ENCODE measurements around the gene MAL. TPM values are rescaled to one million over a fixed set of nuclear protein-coding genes. Genes with fewer than 3 reads are reported as not detected.

MAL gene
- total RNA-seq, 2 donors from 2014 or later = not detected

DNA sequence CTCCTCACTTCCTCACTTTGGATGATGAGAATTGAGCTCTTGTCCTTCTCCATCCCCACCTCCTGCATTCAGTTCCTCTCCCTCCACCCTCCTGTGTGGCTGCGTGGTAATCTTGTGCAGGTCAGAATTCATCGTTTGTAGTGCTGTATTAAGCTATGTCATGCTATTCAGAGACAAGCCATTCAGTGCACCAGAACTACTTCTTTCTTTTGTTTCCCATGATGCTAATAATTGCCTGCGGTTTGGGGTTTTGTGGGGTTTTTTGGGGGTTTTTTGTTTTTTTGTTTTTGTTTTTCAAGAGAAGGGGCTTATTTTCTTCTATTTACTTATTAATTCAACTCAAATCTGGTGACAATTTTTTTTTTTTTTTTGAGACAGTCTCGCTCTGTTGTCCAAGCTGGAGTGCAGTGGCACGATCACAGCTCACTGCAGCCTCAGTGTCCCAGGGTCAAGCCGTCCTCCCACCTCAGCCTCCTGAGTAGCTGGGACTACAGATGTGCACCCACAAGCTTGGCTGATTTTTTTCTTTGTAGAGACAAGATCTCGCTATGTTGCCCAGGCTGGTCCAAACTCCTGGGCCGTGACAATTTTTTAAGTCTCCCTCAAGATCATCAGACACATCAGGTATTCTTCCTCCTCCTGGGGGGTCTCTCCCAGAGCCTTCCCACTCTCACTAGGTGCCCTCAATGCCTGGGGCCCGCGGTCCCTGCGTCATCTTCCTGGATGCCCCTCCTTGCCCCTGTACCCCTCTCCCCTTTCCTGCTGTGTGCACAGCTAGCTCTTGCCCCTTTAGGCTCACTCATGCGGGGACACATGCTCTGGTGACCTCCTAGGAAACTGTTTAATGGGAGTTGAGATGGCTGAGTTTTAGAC is 37.8 kb downstream of the MAL start:
- Histone ChIP-seq H3K27ac (no peak overlapping the region), H3K4me1 (ENCODE audit: control insufficient read depth in 1 of 2, low read depth in 2 of 2) (no peaks in the 10 kb centered on the region), H3K9me3 (no peaks in the 10 kb centered on the region), H3K36me3 (no peaks in the 10 kb centered on the region), H3K4me3 (no peak overlapping the region), H3K27me3 (replicated peaks; ENCODE audit: insufficient read depth) (no peaks in the 10 kb centered on the region)
- ATAC-seq (ENCODE audit: insufficient number of reproducible peaks, low FRiP score, low read depth) (no peak), DNase-seq (ENCODE audit: low spot score) (no peak)
- TF ChIP-seq, protein P1, sequence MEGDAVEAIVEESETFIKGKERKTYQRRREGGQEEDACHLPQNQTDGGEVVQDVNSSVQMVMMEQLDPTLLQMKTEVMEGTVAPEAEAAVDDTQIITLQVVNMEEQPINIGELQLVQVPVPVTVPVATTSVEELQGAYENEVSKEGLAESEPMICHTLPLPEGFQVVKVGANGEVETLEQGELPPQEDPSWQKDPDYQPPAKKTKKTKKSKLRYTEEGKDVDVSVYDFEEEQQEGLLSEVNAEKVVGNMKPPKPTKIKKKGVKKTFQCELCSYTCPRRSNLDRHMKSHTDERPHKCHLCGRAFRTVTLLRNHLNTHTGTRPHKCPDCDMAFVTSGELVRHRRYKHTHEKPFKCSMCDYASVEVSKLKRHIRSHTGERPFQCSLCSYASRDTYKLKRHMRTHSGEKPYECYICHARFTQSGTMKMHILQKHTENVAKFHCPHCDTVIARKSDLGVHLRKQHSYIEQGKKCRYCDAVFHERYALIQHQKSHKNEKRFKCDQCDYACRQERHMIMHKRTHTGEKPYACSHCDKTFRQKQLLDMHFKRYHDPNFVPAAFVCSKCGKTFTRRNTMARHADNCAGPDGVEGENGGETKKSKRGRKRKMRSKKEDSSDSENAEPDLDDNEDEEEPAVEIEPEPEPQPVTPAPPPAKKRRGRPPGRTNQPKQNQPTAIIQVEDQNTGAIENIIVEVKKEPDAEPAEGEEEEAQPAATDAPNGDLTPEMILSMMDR (IDR thresholded peaks at IDR 0.05) = no peak

DNA sequence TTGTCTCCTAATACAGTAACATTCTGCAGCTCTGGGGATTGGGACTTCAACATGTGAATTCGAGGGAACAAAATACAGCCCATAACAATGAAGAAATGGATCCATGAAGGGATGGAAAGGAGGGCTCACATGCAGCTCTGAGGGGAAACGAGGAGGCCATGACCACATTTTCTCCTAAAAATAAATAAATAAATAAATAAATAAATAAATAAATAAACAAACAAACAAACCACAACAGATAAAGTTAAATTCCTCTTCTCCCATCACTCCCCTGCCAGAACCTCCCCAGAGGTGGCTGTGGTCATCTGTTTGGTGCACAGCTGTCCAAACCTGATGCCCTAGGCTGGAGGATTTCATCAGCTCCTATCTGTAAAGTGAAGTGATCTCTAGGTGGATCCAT is 42.7 kb downstream of the MAL start:
- Histone ChIP-seq H3K36me3 (no peaks in the 10 kb centered on the region), H3K27ac (no peak overlapping the region), H3K27me3 (replicated peaks; ENCODE audit: insufficient read depth) (no peaks in the 10 kb centered on the region), H3K4me1 (ENCODE audit: control insufficient read depth in 1 of 2, low read depth in 2 of 2) (no peaks in the 10 kb centered on the region), H3K9me3 (no peaks in the 10 kb centered on the region), H3K4me3 (no peak overlapping the region)
- no peak for ATAC-seq (ENCODE audit: insufficient number of reproducible peaks, low FRiP score, low read depth)
- DNase-seq (ENCODE audit: low spot score) = no peak
- TF ChIP-seq, protein P1 (IDR thresholded peaks at IDR 0.05) = no peak

DNA sequence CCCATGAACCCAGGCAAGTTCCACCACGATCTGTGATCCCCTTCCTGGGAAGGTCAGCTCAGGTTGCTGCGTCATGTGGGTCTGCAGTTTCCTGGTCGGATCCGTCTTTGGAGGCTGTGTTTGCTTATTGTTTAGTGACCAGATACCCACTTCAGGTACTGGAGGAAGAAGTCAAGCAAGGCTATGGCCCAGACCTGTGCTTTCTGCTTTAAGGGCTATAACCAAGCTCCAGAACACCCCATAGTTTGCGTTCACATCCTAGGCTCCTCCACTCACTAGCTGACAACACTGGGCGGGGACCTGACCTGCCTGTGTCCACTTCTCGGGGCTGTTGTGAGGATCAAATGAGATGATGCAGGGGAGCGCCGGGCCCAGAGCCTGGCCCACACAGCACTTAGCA is 44.0 kb downstream of the MAL start:
- Histone ChIP-seq H3K27me3 (replicated peaks; ENCODE audit: insufficient read depth) (no peaks in the 10 kb centered on the region), H3K36me3 (no peaks in the 10 kb centered on the region), H3K27ac (no peak overlapping the region), H3K9me3 (no peaks in the 10 kb centered on the region), H3K4me1 (ENCODE audit: control insufficient read depth in 1 of 2, low read depth in 2 of 2) (no peaks in the 10 kb centered on the region), H3K4me3 (no peak overlapping the region)
- ATAC-seq (ENCODE audit: insufficient number of reproducible peaks, low FRiP score, low read depth) (no peak), DNase-seq (ENCODE audit: low spot score) (no peak)
- TF ChIP-seq, protein P1 (IDR thresholded peaks at IDR 0.05) = no peak

DNA sequence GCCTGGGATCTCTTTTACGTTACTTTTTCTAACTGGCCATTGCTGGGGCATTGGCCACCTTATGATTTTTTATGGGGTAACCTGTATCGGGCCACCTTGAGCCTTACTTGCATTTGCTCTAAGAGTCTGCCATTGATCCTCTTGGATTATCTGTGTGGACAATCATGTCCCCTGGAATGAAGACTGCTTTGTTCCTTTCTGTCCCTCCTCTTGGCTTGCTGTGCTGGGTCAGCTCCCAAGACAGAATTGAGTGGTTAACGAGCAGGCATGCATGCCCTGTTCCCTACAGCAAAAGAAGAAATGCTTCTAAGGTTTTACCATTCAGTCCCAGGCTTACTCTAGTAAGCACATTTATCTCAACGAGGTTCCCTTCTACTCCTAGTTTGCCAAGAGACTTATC is 46.3 kb downstream of the MAL start:
- no peaks in the 10 kb centered on the region for H3K27me3 ChIP-seq (replicated peaks; ENCODE audit: insufficient read depth)
- H3K9me3 ChIP-seq = no peaks in the 10 kb centered on the region
- ATAC-seq (ENCODE audit: insufficient number of reproducible peaks, low FRiP score, low read depth) (no peak), DNase-seq (ENCODE audit: low spot score) (no peak)
- H3K4me1 ChIP-seq (ENCODE audit: control insufficient read depth in 1 of 2, low read depth in 2 of 2) = peaks cover under 1 to 5% of the 10 kb centered on the region in 2 donors
- no peaks in the 10 kb centered on the region for H3K36me3 ChIP-seq
- TF ChIP-seq, protein P1 (IDR thresholded peaks at IDR 0.05) = no peak
- no peak overlapping the region for H3K27ac ChIP-seq
- no peak overlapping the region for H3K4me3 ChIP-seq

DNA sequence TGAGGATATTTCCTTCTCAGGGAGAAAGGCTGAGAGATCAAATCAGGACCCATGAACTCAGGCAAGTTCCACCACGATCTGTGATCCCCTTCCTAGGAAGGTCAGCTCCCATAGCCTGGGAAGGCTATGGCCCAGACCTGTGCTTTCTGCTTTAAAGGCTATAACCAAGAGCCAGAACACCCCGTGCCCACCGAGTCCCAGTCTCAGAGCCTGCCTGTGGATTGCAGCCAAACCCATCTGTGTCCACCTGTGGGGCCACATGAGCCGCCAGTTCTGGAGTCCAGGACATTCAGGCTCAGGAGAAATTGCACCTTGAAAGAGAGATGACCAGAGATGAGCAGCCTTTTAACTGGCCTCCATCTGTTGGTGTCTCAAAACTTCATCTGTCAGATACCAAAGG is 46.9 kb downstream of the MAL start:
- Histone ChIP-seq H3K27ac (no peak overlapping the region), H3K4me3 (no peak overlapping the region), H3K27me3 (replicated peaks; ENCODE audit: insufficient read depth) (no peaks in the 10 kb centered on the region), H3K9me3 (no peaks in the 10 kb centered on the region), H3K36me3 (no peaks in the 10 kb centered on the region), H3K4me1 (ENCODE audit: control insufficient read depth in 1 of 2, low read depth in 2 of 2) (peaks cover 4 to 9% of the 10 kb centered on the region in 2 donors)
- ATAC-seq (ENCODE audit: insufficient number of reproducible peaks, low FRiP score, low read depth) (no peak), DNase-seq (ENCODE audit: low spot score) (no peak)
- TF ChIP-seq, protein P1 (IDR thresholded peaks at IDR 0.05) = no peak

All from thoracic aorta (tissue), 2 donors.